Left ventricle myocardium inferior (tissue), 1 donor: Measurements from ENCODE around the gene FBXL4. TPM values are rescaled to one million over a fixed set of nuclear protein-coding genes. Genes with fewer than 3 reads are reported as not detected.

ENCODE experiments used
- DNase-seq: peaks from one replicate; pipeline ENCODE4 v3.0.0-alpha.2; 2020
- H3K27ac ChIP-seq: fragments of 200-600 bp; replicated peaks from 2 replicates; pipeline ENCODE4 v1.8.0; 2021
- H3K27me3 ChIP-seq: fragments of 200-600 bp; 2 replicates; pipeline ENCODE4 v1.8.0; 2021; ENCODE audit warnings: low read depth
- H3K36me3 ChIP-seq: fragments of 200-600 bp; 2 replicates; pipeline ENCODE4 v1.8.0; 2021
- H3K4me1 ChIP-seq: fragments of 200-600 bp; 2 replicates; pipeline ENCODE4 v1.8.0; 2021
- H3K4me3 ChIP-seq: fragments of 200-600 bp; 2 replicates; pipeline ENCODE4 v1.8.0; 2021; ENCODE audit warnings: mild to moderate bottlenecking, moderate library complexity
- H3K9me3 ChIP-seq: fragments of 200-600 bp; replicated peaks from 2 replicates; pipeline ENCODE4 v1.8.0; 2021
- intact Hi-C: fragments of 100-400 bp; cut with micrococcal nuclease; formaldehyde crosslinking; loops from one replicate; pipeline ENCODE4 v1.11.0; 2022
- total RNA-seq: library from RNA; stranded (reverse); fragmentation: NEBNext Ultra II Directional; extraction: Animal tissue kit (Norgen Biotek cat#: 25700); gene quantifications from one replicate; pipeline ENCODE4 v1.2.1, GENCODE V29; 2021
- TF ChIP-seq, protein P1 (sequence below): fragments of 200-600 bp; IDR thresholded peaks from 2 replicates; pipeline ENCODE4 v1.8.0; 2021; ENCODE audit warnings: antibody characterized with exemption, mild to moderate bottlenecking, borderline replicate concordance
- donor health status: DM: no; HTN: yes; CAD: no; lungs with severe emphysema.

FBXL4 gene
- total RNA-seq, 1 donor from 2014 or later, result 17.2 TPM

DNA sequence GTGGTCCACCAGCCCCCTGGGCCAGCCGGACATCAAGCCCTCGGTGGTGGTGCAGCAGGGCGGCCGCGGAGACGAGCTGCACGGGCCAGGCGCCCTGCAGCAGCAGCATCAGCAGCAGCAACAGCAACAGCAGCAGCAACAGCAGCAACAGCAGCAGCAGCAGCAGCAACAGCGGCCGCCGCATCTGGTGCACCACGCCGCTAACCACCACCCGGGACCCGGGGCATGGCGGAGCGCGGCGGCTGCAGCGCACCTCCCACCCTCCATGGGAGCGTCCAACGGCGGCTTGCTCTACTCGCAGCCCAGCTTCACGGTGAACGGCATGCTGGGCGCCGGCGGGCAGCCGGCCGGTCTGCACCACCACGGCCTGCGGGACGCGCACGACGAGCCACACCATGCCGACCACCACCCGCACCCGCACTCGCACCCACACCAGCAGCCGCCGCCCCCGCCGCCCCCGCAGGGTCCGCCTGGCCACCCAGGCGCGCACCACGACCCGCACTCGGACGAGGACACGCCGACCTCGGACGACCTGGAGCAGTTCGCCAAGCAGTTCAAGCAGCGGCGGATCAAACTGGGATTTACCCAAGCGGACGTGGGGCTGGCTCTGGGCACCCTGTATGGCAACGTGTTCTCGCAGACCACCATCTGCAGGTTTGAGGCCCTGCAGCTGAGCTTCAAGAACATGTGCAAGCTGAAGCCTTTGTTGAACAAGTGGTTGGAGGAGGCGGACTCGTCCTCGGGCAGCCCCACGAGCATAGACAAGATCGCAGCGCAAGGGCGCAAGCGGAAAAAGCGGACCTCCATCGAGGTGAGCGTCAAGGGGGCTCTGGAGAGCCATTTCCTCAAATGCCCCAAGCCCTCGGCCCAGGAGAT lies 112.4 kb downstream of the FBXL4 start:
- H3K9me3 ChIP-seq, result no peaks in the 10 kb centered on the region
- intact Hi-C loops, result no loop called here
- peaks cover 55% of the 10 kb centered on the region for H3K4me1 ChIP-seq
- TF ChIP-seq, protein P1, sequence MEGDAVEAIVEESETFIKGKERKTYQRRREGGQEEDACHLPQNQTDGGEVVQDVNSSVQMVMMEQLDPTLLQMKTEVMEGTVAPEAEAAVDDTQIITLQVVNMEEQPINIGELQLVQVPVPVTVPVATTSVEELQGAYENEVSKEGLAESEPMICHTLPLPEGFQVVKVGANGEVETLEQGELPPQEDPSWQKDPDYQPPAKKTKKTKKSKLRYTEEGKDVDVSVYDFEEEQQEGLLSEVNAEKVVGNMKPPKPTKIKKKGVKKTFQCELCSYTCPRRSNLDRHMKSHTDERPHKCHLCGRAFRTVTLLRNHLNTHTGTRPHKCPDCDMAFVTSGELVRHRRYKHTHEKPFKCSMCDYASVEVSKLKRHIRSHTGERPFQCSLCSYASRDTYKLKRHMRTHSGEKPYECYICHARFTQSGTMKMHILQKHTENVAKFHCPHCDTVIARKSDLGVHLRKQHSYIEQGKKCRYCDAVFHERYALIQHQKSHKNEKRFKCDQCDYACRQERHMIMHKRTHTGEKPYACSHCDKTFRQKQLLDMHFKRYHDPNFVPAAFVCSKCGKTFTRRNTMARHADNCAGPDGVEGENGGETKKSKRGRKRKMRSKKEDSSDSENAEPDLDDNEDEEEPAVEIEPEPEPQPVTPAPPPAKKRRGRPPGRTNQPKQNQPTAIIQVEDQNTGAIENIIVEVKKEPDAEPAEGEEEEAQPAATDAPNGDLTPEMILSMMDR, result no peak
- H3K27me3 ChIP-seq, result peaks cover 99% of the 10 kb centered on the region
- H3K4me3 ChIP-seq, result peak overlapping the region; percentile 67
- no peak for DNase-seq
- no peak overlapping the region for H3K27ac ChIP-seq
- no peaks in the 10 kb centered on the region for H3K36me3 ChIP-seq

DNA sequence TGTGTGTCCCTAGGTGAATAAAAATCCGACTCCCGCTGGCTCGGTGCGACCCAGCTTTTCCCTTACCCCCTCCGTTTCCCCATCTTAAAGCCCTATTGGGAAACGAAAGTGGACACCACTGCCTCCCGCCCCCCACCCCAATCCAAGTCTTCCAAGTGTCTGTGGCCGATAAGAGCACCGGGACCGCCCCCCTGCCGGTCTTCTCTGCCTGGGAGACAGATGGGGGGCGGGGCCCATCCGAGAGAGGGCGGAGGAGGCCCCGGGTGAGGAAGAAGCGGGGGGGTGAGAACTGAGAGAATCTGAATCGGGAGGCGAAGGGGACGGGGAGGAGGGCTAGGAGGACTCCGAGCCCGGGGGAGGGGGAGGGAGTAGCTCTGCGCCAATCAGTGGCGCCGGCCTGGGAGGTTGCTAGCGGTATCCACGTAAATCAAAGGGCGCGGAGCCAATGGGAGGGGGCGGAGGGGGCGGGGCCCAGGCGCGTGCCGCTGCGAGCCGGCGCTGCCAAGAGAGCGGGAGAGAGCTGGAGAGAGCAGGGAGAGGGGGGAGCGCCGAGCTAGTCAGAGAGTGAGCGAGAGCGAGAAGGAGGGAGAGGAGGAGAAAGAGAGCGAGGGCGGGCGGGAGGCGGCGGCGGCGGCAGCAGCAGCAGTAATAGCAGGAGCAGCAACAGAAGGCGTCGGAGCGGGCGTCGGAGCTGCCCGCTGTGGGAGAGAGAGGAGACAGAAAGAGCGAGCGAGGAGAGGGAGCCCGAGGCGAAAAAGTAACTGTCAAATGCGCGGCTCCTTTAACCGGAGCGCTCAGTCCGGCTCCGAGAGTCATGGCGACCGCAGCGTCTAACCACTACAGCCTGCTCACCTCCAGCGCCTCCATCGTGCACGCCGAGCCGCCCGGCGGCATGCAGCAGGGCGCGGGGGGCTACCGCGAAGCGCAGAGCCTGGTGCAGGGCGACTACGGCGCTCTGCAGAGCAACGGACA lies 113.4 kb downstream of the FBXL4 start, which contains the start of gene POU3F2:
Gene POU3F2 (plus strand): TSS at position 515 of the 972 bp plus-strand sequence. CDS start 300 bp downstream, at position 815.
- TF ChIP-seq, protein P1, result no peak
- Histone ChIP-seq H3K9me3 (no peaks in the 10 kb centered on the region), H3K4me1 (peaks cover 55% of the 10 kb centered on the region), H3K4me3 (peak within 1 kb of the TSS; percentile 67), H3K27ac (no peak within 1 kb of the TSS), H3K27me3 (peaks cover 99% of the 10 kb centered on the region), H3K36me3 (no peaks in the 10 kb centered on the region)
- intact Hi-C loops, result no loop called here
- DNase-seq, result peak; percentile 56

DNA sequence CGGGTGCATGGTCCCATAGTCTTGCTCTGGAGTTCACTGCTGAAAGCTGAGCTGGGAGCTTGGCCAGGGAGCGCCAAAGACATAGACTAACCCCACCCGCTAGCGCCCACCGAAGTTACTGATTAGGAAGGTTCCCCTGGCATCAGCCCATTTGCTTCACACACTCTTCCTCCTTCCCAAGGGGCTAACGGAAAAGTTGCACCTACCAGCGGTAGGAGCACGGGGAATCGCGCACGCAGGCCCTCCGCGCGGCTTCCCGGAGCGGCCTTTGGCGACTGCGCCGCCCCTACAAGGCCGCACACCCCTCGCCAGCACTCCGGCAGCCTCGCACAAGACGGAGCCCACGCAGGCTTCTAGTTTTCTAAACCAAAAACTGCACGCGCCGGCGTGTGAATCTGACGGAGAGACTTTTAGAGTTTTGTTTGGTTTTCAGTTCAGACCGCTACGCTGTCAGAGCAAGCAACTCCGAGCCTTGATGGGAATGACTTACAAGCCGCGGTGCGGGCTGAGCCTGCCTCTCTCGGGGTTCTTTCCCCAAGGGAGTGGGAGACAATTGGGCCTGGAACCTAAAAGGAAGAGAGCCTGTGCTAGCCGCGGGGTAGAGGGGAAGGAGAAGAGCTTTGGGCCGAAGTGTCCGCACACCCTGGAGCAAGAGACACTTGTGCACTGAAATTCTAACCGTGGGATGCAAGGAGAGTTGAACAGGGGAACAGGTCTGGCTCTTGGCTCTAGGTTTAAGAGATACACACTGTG lies 114.3 kb downstream of the FBXL4 start:
- Histone ChIP-seq H3K27ac (no peak overlapping the region), H3K36me3 (no peaks in the 10 kb centered on the region), H3K9me3 (no peaks in the 10 kb centered on the region), H3K27me3 (peaks cover 99% of the 10 kb centered on the region), H3K4me1 (peaks cover 55% of the 10 kb centered on the region), H3K4me3 (peak overlapping the region; percentile 67)
- TF ChIP-seq, protein P1, result no peak
- DNase-seq, result no peak
- intact Hi-C loops, result no loop called here

DNA sequence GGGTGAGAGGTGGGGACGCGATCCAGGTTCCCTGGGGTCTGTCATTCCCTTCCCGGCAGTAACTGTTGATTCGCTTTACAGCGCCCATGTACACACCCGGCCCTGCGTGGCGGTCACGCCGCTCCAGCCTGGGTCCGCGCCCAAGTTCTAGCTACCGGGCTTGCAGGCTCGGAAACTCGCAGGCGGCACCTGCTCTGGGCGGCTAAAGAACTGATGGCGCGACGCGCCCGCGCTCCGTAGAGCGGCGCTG lies 114.8 kb downstream of the FBXL4 start:
- TF ChIP-seq, protein P1, result peak; percentile 26
- Histone ChIP-seq H3K4me1 (peaks cover 56% of the 10 kb centered on the region), H3K4me3 (peak overlapping the region; percentile 67), H3K36me3 (no peaks in the 10 kb centered on the region), H3K27ac (no peak overlapping the region), H3K27me3 (peaks cover 99% of the 10 kb centered on the region), H3K9me3 (no peaks in the 10 kb centered on the region)
- intact Hi-C loops, result no loop called here
- no peak for DNase-seq
